AG04450 (cell line): ENCODE measurements around the gene SELENOI. TPM values are rescaled to one million over a fixed set of nuclear protein-coding genes. Genes with fewer than 3 reads are reported as not detected.
"Not testable (repeated sequence)": the region's sequence is repeated elsewhere in the genome, so short reads cannot be mapped to it uniquely, and the experiment has no call there.

ENCODE experiments used
- CTCF ChIA-PET: fragments of 300-600, 350-600 bp; formaldehyde crosslinking; extraction: SDS; loops from one replicate; lab custom pipeline; 2022; ENCODE audit warnings: antibody characterized with exemption, inconsistent platforms; lab: Charles Lee
- POLR2A ChIA-PET: fragments of 350-600 bp; formaldehyde crosslinking; extraction: SDS; loops from one replicate; lab custom pipeline; 2021; ENCODE audit warnings: antibody characterized with exemption, inconsistent platforms; lab: Yijun Ruan, JAX
- DNase-seq: peaks from one replicate; pipeline ENCODE4 v3.0.0-alpha.2; 2011; ENCODE audit warnings: low read depth, low spot score
- H3K27ac ChIP-seq: one replicate; pipeline ENCODE4 v1.5.1; 2012; ENCODE audit warnings: low read depth, low read length, control low read depth
- H3K27me3 ChIP-seq: one replicate; pipeline ENCODE4 v1.6.0; 2012; ENCODE audit warnings: low read length; ENCODE audit not compliant: control insufficient read depth, insufficient read depth
- H3K4me3 ChIP-seq: 2 replicates; pipeline ENCODE4 v1.5.1; 2011; ENCODE audit warnings: mild to moderate bottlenecking, low read depth, low read length, control low read depth
- H3K9me3 ChIP-seq: 2 replicates; pipeline ENCODE4 v1.5.1; 2012; ENCODE audit warnings: low read length; ENCODE audit not compliant: control insufficient read depth, insufficient read depth
- CTCF ChIP-seq: IDR thresholded peaks from 2 replicates; pipeline ENCODE4 v1.5.1; 2011; ENCODE audit warnings: low read depth, low read length, control low read depth, inconsistent platforms
- polyA plus RNA-seq: library from polyadenylated mRNA; depleted of rRNA; stranded (reverse); fragments of >200 nt; gene quantifications from 2 replicates; pipeline ENCODE4 v1.2.3, GENCODE V29; 2011

SELENOI gene
- polyA plus RNA-seq, 1 experiment: 10.9 TPM

DNA sequence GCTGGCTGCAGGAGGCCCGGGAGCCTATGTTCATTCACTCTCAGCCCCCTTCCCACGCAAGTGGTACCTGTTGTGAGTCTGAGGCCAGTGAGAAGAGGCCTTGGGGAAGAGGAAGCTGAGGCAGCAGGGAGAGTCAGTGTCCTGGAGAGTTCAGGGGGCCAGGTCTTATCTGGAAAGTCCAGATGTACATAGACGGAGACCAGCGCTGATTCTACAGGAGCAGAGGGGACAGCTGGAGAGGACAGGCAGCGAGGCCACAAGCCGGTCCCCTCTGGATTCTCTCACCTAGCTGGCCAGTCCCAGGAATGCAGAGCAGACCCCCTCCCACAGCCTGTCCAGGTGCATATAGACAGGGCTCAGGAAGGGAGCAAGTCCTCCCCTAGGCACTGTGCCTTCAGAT lies 29.1 kb upstream of the SELENOI start:
- peaks cover 49% of the 10 kb centered on the region for H3K27me3 ChIP-seq
- TF ChIP-seq CTCF: no peak
- no peak overlapping the region for H3K27ac ChIP-seq
- POLR2A ChIA-PET: no interaction called here
- DNase-seq: no peak
- CTCF ChIA-PET: interaction anchor here (1.1 to 2.6 kb wide), 2 partner anchors 8 to 13 kb away, joined by 4 to 14 read pairs; no protein-coding TSS in a partner anchor
- no peaks in the 10 kb centered on the region; the same call in 1 of the 2 replicates for H3K9me3 ChIP-seq
- no peak overlapping the region for H3K4me3 ChIP-seq

GRCh38 chr2:26317377-26318105 lies 28.4 kb upstream of the SELENOI start:
- Histone ChIP-seq H3K27ac (no peak overlapping the region), H3K27me3 (peaks cover 49% of the 10 kb centered on the region), H3K9me3 (no peaks in the 10 kb centered on the region; the same call in 1 of the 2 replicates), H3K4me3 (no peak overlapping the region)
- POLR2A ChIA-PET: no interaction called here
- TF ChIP-seq CTCF: no peak
- CTCF ChIA-PET: interaction anchor here (1.1 to 2.6 kb wide), 2 partner anchors 8 to 13 kb away, joined by 4 to 14 read pairs; no protein-coding TSS in a partner anchor
- DNase-seq: no peak

DNA sequence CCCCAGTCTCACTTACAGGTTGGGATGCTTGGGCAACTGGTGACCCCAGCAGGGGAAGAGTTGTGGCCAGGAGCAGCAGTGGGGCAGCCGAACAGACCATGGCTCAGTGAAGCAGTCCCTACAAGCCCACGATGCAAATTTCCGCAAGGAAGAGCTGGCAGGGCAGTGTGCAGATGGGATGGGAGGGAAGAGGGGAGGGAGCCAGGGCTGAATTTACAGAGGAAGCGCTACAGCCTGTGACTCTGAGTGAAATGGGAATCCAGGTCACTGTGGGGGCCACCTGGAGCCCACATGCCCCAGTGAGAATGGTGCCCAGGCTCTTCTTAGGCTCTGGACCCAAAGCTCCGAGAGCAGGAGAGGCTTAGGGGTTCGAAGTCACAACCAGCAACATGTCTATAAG lies 27.0 kb upstream of the SELENOI start:
- H3K4me3 ChIP-seq: no peak overlapping the region
- H3K9me3 ChIP-seq: no peaks in the 10 kb centered on the region; the same call in 1 of the 2 replicates
- POLR2A ChIA-PET: no interaction called here
- no peak for DNase-seq
- TF ChIP-seq CTCF: no peak
- CTCF ChIA-PET: interaction anchor here (1.3 to 2.6 kb wide), 2 partner anchors 11 to 259 kb away, joined by 3 to 14 read pairs; no protein-coding TSS in a partner anchor
- peaks cover 49% of the 10 kb centered on the region for H3K27me3 ChIP-seq
- H3K27ac ChIP-seq: no peak overlapping the region

DNA sequence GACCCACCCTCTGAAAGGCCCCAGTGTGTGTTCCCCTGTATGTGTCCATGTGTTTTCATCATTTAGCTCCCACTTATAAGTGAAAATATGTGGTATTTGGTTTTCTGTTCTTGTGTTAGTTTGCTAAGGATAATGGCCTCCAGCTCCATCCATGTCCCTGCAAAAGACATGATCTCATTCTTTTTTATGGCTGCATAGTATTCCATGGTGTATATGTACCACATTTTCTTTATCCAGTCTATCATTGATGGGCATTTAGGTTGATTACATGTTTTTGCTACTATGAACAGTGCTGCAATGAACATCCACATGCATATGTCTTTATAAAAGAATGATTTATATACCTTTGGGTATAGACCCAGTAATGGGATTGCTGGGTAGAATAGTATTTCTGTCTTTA lies 21.5 kb upstream of the SELENOI start:
- H3K9me3 ChIP-seq, H3K4me3 ChIP-seq, CTCF ChIA-PET, POLR2A ChIA-PET, H3K27ac ChIP-seq, DNase-seq: not testable (repeated sequence)
- H3K27me3 ChIP-seq: peaks cover 10% of the 10 kb centered on the region

DNA sequence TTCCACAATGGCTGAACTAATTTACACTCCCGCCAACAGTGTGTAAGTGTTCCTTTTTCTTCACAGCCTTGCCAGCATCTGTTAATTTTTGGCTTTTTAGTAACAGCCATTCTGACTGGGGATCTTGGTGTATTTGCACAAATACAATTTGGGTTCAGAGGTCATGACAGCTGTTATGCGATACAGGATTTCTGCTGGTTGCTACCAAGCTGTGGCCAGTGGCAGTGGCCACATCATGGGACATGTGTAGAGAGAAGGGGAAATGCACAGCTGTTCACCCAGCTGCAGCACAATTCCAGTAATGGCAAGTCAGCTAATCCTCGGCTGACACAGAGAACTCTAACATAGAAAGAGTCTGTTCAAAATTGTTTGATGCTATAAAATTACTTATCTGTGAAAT lies 21.0 kb upstream of the SELENOI start:
- TF ChIP-seq CTCF: no peak
- CTCF ChIA-PET: interaction anchor here (1.0 kb wide), 1 partner anchor 8 kb away, joined by 4 read pairs; no protein-coding TSS in a partner anchor
- peaks cover 10% of the 10 kb centered on the region for H3K27me3 ChIP-seq
- POLR2A ChIA-PET: no interaction called here
- H3K9me3 ChIP-seq: no peaks in the 10 kb centered on the region
- no peak overlapping the region for H3K27ac ChIP-seq
- DNase-seq: no peak
- H3K4me3 ChIP-seq: no peak overlapping the region
